ACHN (cell line): Measurements from ENCODE around the gene LPIN2.
"Not testable (repeated sequence)": the region's sequence is repeated elsewhere in the genome, so short reads cannot be mapped to it uniquely, and the experiment has no call there.

Experiments used
- DNase-seq: peaks from one replicate; pipeline ENCODE4 v3.0.0-alpha.2; 2015
- in situ Hi-C: cut with HindIII; loops from 2 replicates; pipeline ENCODE4 v1.10.0; 2017; ENCODE audit warnings: low sequenced_read_pairs, low pct_ligation_motif_present, low pct_unique_long_range_greater_than_20kb

Gene LPIN2

GRCh38 chr18:3048820-3049349, 35.9 kb upstream of the LPIN2 start:
- no peak for DNase-seq
- in situ Hi-C loops = no loop called here

- in situ Hi-C loops = no loop called here
- no peak for DNase-seq
Observed at GRCh38 chr18:3048121-3048520, 35.2 kb upstream of the LPIN2 start.

GRCh38 chr18:3046216-3046808, 33.4 kb upstream of the LPIN2 start:
- in situ Hi-C loops = no loop called here
- DNase-seq = no peak

GRCh38 chr18:3044931-3045698, 32.2 kb upstream of the LPIN2 start:
- in situ Hi-C loops = no loop called here
- DNase-seq = no peak

GRCh38 chr18:3042379-3042778, 29.4 kb upstream of the LPIN2 start:
- in situ Hi-C loops = no loop called here
- no peak for DNase-seq

- in situ Hi-C loops = no loop called here
- DNase-seq = no peak
Observed at GRCh38 chr18:3041843-3042242, 28.9 kb upstream of the LPIN2 start.

- in situ Hi-C loops = no loop called here
- no peak for DNase-seq
Observed at GRCh38 chr18:3040881-3041280, 27.9 kb upstream of the LPIN2 start.

- in situ Hi-C loops = no loop called here
- no peak for DNase-seq
Observed at GRCh38 chr18:3040173-3040572, 27.2 kb upstream of the LPIN2 start.

- no peak for DNase-seq
- in situ Hi-C loops = no loop called here
Observed at GRCh38 chr18:3037423-3037915, 24.5 kb upstream of the LPIN2 start.

- no peak for DNase-seq
- in situ Hi-C loops = no loop called here
Observed at GRCh38 chr18:3036108-3036507, 23.2 kb upstream of the LPIN2 start.

GRCh38 chr18:3035635-3036034, 22.7 kb upstream of the LPIN2 start:
- in situ Hi-C loops = no loop called here
- no peak for DNase-seq

GRCh38 chr18:3032721-3033120, 19.8 kb upstream of the LPIN2 start:
- DNase-seq = no peak
- in situ Hi-C loops = no loop called here

GRCh38 chr18:3029215-3029952, 16.4 kb upstream of the LPIN2 start:
- in situ Hi-C loops = no loop called here
- DNase-seq = no peak

- DNase-seq, in situ Hi-C loops: not testable (repeated sequence)
Observed at GRCh38 chr18:3028115-3028514, 15.2 kb upstream of the LPIN2 start.

GRCh38 chr18:3027370-3027891, 14.5 kb upstream of the LPIN2 start:
- no peak for DNase-seq
- in situ Hi-C loops = no loop called here

- no peak for DNase-seq
- in situ Hi-C loops = no loop called here
Observed at GRCh38 chr18:3025544-3025943, 12.6 kb upstream of the LPIN2 start.

GRCh38 chr18:3023603-3024002, 10.7 kb upstream of the LPIN2 start:
- DNase-seq, in situ Hi-C loops: not testable (repeated sequence)

- in situ Hi-C loops = no loop called here
- no peak for DNase-seq
Observed at GRCh38 chr18:3016585-3017297, 3.8 kb upstream of the LPIN2 start.
